ENCODE data around the gene RNF123. TPM values are rescaled to one million over a fixed set of nuclear protein-coding genes. Genes with fewer than 3 reads are reported as not detected.

The RNF123 gene
- total RNA-seq, 6 experiments from 2014 or later = 35.3 to 44.2 (median 39.8) TPM

GRCh38 chr3:49646236-49646635 lies 43.1 kb upstream of the RNF123 start:
- no peaks in the 10 kb centered on the region for H3K4me1 Mint-ChIP-seq (ENCODE audit: low read depth)
- H3K27me3 Mint-ChIP-seq (ENCODE audit: insufficient read depth) = peaks cover 20% of the 10 kb centered on the region
- H3K4me3 Mint-ChIP-seq = no peak overlapping the region
- H3K36me3 Mint-ChIP-seq (ENCODE audit: low read depth) = no peaks in the 10 kb centered on the region
- no peaks in the 10 kb centered on the region for H3K9me3 Mint-ChIP-seq
- H3K27ac Mint-ChIP-seq = no peak overlapping the region
- TF ChIP-seq CTCF (IDR thresholded peaks at IDR 0.05) = no peak
- no peak for DNase-seq

DNA sequence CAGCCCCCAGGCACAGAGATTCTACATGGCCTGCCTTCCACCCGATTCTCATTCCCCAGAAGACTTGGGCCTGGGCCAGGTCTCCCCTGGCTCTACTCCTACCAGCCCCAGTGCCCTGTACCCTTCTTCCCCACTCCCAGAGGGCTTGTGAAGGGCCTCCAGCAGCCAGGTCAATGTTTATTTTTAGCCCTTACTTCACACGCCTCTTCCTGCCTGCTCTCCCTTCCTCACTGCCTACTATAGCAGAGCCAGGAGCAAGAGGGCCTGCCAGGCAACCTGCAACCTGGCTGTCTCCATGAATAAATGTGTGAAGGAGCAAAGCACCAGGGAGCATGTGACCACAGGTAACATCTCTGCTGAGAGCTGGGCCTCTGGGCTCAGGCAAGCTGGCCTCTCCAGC lies 41.6 kb upstream of the RNF123 start:
- Mint-ChIP-seq H3K4me3 (no peak overlapping the region), H3K27me3 (ENCODE audit: insufficient read depth) (peaks cover 26% of the 10 kb centered on the region), H3K9me3 (no peaks in the 10 kb centered on the region), H3K36me3 (ENCODE audit: low read depth) (no peaks in the 10 kb centered on the region), H3K27ac (no peak overlapping the region), H3K4me1 (ENCODE audit: low read depth) (no peaks in the 10 kb centered on the region)
- DNase-seq = no peak
- TF ChIP-seq CTCF (IDR thresholded peaks at IDR 0.05) = no peak

- Mint-ChIP-seq H3K4me1 (ENCODE audit: low read depth) (no peaks in the 10 kb centered on the region), H3K36me3 (ENCODE audit: low read depth) (no peaks in the 10 kb centered on the region), H3K9me3 (no peaks in the 10 kb centered on the region), H3K27me3 (ENCODE audit: insufficient read depth) (peaks cover 33% of the 10 kb centered on the region), H3K4me3 (no peak overlapping the region), H3K27ac (no peak overlapping the region)
- no peak for TF ChIP-seq CTCF (IDR thresholded peaks at IDR 0.05)
- DNase-seq = no peak
Observed at GRCh38 chr3:49648354-49649019, 40.9 kb upstream of the RNF123 start.

DNA sequence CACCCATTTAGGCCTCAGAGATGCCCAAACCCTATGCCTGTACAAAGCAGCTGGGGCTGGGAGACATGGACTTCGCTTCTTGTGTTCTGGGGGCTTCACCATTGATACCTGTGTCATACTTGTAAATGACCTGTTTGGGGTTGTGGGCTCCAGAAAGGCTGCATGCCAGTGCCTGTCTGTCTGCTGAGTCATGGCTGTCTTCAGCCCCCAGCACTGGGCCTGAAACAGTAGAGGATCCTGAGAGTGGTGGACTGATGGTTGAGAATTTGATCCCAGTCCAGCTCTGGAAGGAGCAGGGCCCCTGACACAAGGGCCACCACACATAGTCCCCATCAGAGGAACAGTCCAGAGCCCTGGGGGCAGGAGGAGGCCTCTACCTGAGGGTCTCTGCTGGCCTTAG lies 39.8 kb upstream of the RNF123 start:
- Mint-ChIP-seq H3K27ac (no peak overlapping the region), H3K9me3 (no peaks in the 10 kb centered on the region), H3K4me1 (ENCODE audit: low read depth) (no peaks in the 10 kb centered on the region), H3K36me3 (ENCODE audit: low read depth) (no peaks in the 10 kb centered on the region), H3K27me3 (ENCODE audit: insufficient read depth) (peaks cover 39% of the 10 kb centered on the region), H3K4me3 (no peak overlapping the region)
- DNase-seq = no peak
- TF ChIP-seq CTCF (IDR thresholded peaks at IDR 0.05) = no peak

GRCh38 chr3:49650177-49650576 lies 39.2 kb upstream of the RNF123 start:
- DNase-seq = no peak
- no peak overlapping the region for H3K27ac Mint-ChIP-seq
- no peaks in the 10 kb centered on the region for H3K4me1 Mint-ChIP-seq (ENCODE audit: low read depth)
- no peaks in the 10 kb centered on the region for H3K36me3 Mint-ChIP-seq (ENCODE audit: low read depth)
- TF ChIP-seq CTCF (IDR thresholded peaks at IDR 0.05) = no peak
- H3K27me3 Mint-ChIP-seq (ENCODE audit: insufficient read depth) = peaks cover 33% of the 10 kb centered on the region
- no peak overlapping the region for H3K4me3 Mint-ChIP-seq
- no peaks in the 10 kb centered on the region for H3K9me3 Mint-ChIP-seq
